Left colon (tissue), 2 donors: Measurements from ENCODE around the gene CDS2. TPM values are rescaled to one million over a fixed set of nuclear protein-coding genes. Genes with fewer than 3 reads are reported as not detected.

Experiments used
- ATAC-seq: fragments of 200-7000 bp; cut with Tn5 transposase; one replicate; pipeline ENCODE4 v1.9.1; 2020; ENCODE audit warnings: mild to moderate bottlenecking, moderate library complexity
- DNase-seq, 2 donors: peaks; one replicate each; pipeline ENCODE4 v3.0.0-alpha.2; 2020
- intact Hi-C, 2 donors: fragments of 100-400 bp; cut with DNase I in 1 of 2; cut with micrococcal nuclease in 1 of 2; formaldehyde crosslinking; loops; one replicate each; pipeline versions ENCODE4 v1.11.2 to v1.14.0; 2022; cut with DNase I, micrococcal nuclease
- total RNA-seq, 2 donors: library from RNA; stranded (reverse); fragmentation: NEBNext Ultra II Directional; extraction: Animal tissue kit (Norgen Biotek cat#: 25700); gene quantifications; one replicate each; pipeline ENCODE4 v1.2.1, GENCODE V29; 2021
- donor health status: DM: no; HTN: no; CAD: no.
- donor health status: DM: yes; HTN: yes; CAD: no.

Gene CDS2
- total RNA-seq, 2 donors from 2014 or later = 33.4 to 42.6 TPM

DNA sequence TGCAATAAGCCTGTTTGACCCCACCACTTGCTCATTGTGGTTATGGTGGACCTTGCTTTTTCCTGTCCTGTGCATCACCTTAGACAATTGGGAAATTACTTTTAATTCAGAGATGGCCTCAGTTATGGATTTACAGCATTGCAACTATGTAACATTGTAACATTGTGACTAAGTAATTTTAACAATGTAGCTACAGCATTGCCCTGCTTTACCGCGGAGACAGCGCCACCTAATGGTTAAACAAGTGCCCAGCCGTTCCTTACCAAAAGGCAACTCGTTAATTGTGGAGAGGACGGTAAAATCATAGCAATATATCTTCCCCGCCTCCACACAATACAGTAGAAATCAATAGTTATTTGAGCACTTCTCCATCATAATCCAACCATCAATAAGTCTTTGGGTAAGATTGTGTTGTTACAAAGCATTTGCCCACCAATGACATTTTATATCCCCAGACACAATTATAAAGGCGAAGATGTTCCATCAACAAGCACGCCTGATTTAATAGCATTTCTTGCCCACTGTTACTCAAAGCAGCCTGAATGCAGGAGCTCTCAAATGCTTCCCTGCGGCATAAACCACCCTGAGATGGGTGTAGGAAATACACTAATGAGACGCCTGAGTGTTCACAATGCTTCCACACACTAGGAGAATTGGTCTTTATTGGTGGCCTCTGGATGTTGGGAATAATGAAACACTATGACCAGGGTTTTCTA lies 96.3 kb downstream of the CDS2 start:
- ATAC-seq = peak; percentile 89
- intact Hi-C loops = no loop called here
- peak; percentile 36 to 60 for DNase-seq

DNA sequence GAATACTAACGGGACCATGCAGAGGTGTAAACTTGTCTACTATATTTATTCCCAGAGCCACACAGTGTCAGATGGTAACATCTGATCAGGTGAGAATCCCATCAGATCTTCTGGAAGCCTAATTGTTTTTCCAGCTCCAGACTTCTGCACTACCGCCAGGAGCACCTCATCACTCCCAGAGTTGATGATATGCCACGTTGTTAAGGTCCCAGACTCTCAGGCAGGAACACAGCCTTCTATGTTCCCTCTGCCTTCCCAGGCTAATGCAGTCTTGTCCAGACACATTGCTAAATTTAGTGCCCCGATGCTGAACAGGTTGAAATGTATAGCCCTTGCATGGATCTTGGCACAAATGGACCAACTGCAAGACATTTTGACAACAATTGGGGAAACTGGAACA lies 103.7 kb downstream of the CDS2 start:
- ATAC-seq (no peak), DNase-seq (no peak)
- intact Hi-C loops = no loop called here

DNA sequence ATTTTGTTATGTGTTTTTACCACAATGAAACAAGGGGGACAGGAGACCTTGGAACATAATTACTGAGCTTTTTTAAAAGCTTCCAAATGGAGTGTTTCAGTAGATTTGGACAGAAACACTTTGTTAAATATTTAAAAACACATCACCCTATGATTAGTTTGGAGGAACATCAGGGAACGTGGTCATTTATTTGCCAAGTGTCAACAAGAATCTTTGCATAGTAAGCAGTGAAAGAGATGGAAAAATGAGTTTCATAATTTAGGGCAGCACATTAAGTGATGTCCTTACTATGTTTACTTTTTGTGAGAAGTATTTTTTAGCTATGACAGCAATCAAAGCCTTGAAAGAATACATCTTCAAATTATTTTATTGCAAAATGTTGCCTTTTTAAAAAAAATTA lies 107.3 kb downstream of the CDS2 start:
- DNase-seq (no peak), ATAC-seq (no peak)
- intact Hi-C loops = no loop called here

DNA sequence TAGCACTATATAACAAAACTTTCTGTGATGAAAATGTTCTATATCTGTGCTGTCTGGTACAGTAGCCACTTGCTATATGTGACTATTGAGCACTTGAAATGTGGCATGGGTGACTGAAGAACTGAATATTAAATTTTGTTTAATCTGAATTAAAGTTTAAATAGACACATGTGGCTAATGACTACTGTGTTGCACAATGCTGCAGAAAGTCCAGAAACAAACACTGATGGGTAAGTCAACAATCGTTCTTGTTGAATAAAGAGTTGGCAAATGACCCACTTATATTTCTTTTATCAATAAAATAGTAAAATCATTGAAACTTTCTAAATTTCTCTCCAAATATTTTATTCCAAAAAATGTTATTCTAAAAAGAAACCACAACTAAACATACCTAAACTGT lies 108.2 kb downstream of the CDS2 start:
- intact Hi-C loops = no loop called here
- ATAC-seq (no peak), DNase-seq (no peak)

Other genes starting within 250 kb of the CDS2 start
- 10 to 100 TPM in 1 of 2 donors, 1 to 10 TPM in 1; 6.5 to 10.1 TPM for gene SLC23A2, start 125.5 kb upstream of the CDS2 start, total RNA-seq
- 10 to 100 TPM; 64.3 to 81.4 TPM for gene TMEM230, start 13.9 kb upstream of the CDS2 start, total RNA-seq
- gene PCNA, start 7.0 kb upstream of the CDS2 start, total RNA-seq = 10 to 100 TPM; 47.9 to 61.5 TPM
- gene PROKR2, start 189.9 kb downstream of the CDS2 start, total RNA-seq = not detected